Activated T-cell treated with anti-CD3 and anti-CD28 coated beads, Interleukin-2, amount 50 U/mL, for 24 hours (primary cell): ENCODE measurements around the gene IL1F10.
"Not testable (repeated sequence)": the region's sequence is repeated elsewhere in the genome, so short reads cannot be mapped to it uniquely, and the experiment has no call there.

ENCODE experiments used
- DNase-seq: peaks from one replicate; pipeline ENCODE4 v3.0.0-alpha.2; 2020
- H3K27ac Mint-ChIP-seq: 2 replicates; pipeline ENCODE4 v1.8.0; 2020; ENCODE audit warnings: mild to moderate bottlenecking, mixed read lengths
- H3K27me3 Mint-ChIP-seq: 2 replicates; pipeline ENCODE4 v1.8.0; 2020; ENCODE audit warnings: mixed read lengths
- H3K36me3 Mint-ChIP-seq: 2 replicates; pipeline ENCODE4 v1.8.0; 2020; ENCODE audit warnings: low read depth, mixed read lengths
- H3K4me1 Mint-ChIP-seq: 2 replicates; pipeline ENCODE4 v1.8.0; 2020; ENCODE audit warnings: low read depth, mixed read lengths
- H3K4me3 Mint-ChIP-seq: 2 replicates; pipeline ENCODE4 v1.8.0; 2020; ENCODE audit warnings: mild to moderate bottlenecking, moderate library complexity, mixed read lengths
- H3K9me3 Mint-ChIP-seq: 2 replicates; pipeline ENCODE4 v1.8.0; 2020; ENCODE audit warnings: mixed read lengths

The IL1F10 gene

DNA sequence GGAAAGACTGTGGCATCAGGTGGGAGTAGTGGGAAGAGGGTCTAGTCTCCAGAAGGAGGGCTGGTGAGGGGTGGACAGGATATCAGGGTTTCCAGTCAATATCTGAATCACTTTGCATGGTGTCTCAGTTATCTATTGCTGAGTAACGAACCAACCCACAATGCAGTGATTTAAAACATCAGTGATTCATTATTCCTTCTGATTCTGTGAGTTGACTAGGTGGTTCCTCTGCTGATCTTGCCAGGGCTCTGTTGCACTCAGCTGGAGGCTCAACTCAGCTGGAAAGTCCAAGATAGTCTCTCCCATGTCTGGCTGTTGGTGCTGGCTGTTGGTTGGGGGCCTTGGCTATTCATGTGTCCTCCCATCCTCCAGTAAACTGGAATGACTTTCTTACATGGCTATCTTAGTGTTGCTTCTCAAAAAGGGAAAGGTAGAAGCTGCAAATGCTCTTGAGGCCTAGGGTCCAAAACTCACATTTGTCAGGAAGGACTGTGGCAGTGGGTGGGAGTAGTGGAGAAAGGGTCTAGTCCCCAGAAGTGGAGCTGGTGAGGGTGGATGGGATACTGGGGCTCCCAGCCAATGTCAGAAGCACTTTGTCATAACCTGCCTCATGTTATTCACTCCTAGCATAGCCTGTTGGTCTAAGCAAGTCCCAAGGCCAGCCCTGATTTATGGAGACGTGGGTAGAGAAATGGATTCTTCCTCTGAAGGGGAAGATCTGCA lies 13.9 kb downstream of the IL1F10 start:
- no peaks in the 10 kb centered on the region for H3K9me3 Mint-ChIP-seq
- peaks cover 23% of the 10 kb centered on the region for H3K4me1 Mint-ChIP-seq
- no peaks in the 10 kb centered on the region for H3K36me3 Mint-ChIP-seq
- no peak overlapping the region for H3K4me3 Mint-ChIP-seq
- no peaks in the 10 kb centered on the region for H3K27me3 Mint-ChIP-seq
- H3K27ac Mint-ChIP-seq, result no peak overlapping the region
- DNase-seq, result no peak

DNA sequence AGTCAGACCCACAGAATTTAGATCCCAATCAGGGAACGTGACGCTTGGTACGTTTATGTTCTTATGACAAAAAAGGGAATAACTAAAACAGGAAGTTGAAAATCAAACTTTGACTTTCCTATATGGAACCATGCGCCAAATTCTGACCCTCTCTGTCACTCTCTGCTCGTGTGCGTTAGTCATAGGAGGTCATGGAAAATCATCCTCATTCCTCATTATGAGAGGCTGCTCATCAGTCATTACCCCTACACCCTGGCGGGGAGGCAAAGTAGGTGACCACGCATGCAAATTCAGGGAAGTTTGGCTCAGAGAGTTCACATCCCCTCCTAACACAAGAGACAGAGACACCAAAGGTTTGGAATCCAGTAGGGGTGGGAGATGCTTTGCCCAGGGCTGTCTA lies 15.5 kb downstream of the IL1F10 start:
- Mint-ChIP-seq H3K27me3 (no peaks in the 10 kb centered on the region), H3K27ac (peak overlapping the region; percentile 77), H3K4me3 (no peak overlapping the region), H3K36me3 (no peaks in the 10 kb centered on the region), H3K4me1 (peaks cover 23% of the 10 kb centered on the region), H3K9me3 (no peaks in the 10 kb centered on the region)
- no peak for DNase-seq

DNA sequence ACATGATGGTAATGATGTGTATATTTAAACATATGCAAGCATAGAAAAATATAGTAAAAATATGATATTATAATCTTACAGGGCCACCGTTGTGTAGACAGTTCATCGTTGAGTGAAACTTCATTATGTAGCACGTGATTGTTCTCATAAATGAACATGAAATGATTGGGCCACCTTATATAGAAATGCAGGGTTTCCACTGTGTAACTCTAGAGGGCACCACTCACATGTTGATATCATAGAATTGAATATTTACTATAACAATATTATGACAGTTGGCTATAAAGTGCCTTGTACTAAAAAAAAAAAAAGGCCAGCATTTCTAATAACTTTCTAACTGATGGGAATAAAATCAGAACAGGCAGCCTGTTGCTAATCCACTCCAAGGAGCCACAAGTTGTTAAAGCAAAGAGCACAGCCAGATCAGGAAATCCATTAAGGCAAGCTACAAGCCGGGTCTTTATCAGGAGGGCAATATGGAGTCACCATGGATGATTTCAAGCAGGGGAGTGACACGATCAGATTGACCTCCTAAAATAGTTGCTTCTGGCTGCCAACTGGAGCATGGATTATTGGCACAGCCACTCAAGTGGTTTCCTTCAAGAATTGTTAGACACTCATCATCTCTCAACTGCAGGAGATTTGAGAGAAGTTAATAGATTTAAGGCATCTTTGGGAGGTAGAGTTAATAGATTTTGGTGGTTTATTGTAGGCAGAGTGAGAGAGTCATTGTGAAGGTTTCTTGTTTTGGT lies 16.7 kb downstream of the IL1F10 start:
- Mint-ChIP-seq H3K9me3 (no peaks in the 10 kb centered on the region), H3K4me3 (no peak overlapping the region), H3K4me1 (peaks cover 23% of the 10 kb centered on the region), H3K36me3 (no peaks in the 10 kb centered on the region), H3K27ac (peak overlapping the region; percentile 2), H3K27me3 (no peaks in the 10 kb centered on the region)
- no peak for DNase-seq

DNA sequence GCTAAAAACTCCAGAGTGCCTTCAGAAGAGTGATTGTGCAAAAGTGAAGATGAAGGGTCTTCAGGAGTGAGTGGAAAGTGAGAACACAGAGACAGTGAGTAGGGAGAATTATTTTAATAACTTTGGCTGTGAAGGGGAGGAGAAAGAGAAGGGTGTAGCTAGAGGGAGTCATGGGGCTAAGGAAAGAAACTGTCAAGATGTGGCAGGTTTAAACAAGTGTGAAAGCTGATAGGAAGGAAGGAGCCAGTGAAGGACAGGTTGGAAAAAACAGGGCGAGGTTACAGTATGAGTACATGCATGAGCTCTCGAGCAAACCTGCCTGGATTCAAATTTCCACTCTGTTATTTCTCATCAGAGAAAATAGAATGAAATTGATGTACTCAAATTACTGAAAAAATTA lies 17.8 kb downstream of the IL1F10 start:
- Mint-ChIP-seq H3K4me1 (peaks cover 22% of the 10 kb centered on the region), H3K9me3 (no peaks in the 10 kb centered on the region), H3K4me3 (no peak overlapping the region), H3K27me3 (no peaks in the 10 kb centered on the region), H3K27ac (no peak overlapping the region), H3K36me3 (no peaks in the 10 kb centered on the region)
- DNase-seq, result no peak

DNA sequence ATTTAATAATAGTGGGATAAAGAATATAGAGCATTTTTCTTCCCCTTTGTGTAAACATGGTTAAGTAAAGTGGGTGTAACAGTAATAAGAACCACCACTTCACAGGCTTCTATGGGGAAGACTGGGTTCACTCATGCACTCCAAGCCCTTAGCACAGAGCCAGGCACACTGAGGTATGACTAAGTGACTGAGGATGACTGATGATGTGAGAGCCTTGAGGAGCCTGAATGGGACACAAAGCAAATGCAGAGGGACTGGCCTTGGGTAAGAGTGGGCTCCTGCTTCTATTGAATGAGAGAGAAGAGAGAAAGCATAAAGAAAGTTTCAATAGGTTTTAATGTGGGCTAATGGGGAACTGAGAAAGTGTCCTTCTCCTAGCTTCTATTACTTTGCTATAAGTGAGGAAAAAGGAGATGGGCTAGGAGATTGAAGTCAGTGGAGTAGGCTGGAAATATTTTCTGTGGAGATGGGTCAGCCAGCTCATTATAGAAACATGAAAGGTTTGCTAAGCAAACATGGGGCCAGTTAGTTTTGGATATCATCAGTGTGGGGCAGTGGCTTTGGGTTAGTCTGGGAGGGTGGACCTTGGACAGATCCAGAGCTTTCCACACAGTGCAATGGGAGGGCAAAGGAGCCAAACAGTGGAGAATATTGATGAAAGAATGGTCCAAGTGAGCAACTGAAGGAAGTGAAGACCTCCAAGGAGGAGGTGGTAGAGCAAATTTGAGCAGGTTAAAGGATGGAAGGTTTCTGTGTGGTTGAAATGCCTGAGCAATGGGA lies 20.6 kb downstream of the IL1F10 start:
- DNase-seq, result no peak
- no peaks in the 10 kb centered on the region for H3K27me3 Mint-ChIP-seq
- H3K4me3 Mint-ChIP-seq, result no peak overlapping the region
- no peaks in the 10 kb centered on the region for H3K9me3 Mint-ChIP-seq
- no peak overlapping the region for H3K27ac Mint-ChIP-seq
- peaks cover 9% of the 10 kb centered on the region for H3K4me1 Mint-ChIP-seq
- H3K36me3 Mint-ChIP-seq, result no peaks in the 10 kb centered on the region

DNA sequence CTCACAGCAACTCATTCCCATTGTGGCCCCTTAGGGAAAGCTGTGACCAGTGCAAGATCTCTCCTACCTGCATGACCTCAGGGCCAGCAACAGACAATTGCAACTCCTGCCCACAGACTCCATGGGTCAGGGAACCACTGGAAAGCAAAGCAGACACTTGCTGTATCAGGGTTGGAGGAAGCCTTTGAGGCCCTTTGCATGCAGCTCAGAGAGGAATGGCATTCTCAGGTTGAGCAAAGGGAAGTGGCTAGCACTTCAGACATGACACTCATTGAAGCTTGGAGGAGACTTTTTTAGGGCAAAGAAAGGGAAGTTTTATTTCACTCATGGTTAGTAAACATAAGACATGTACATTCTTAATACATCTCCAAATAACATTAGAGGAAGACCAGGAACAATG lies 22.1 kb downstream of the IL1F10 start:
- no peak overlapping the region for H3K27ac Mint-ChIP-seq
- no peak overlapping the region for H3K4me3 Mint-ChIP-seq
- H3K4me1 Mint-ChIP-seq, result no peaks in the 10 kb centered on the region
- no peaks in the 10 kb centered on the region for H3K27me3 Mint-ChIP-seq
- no peaks in the 10 kb centered on the region for H3K36me3 Mint-ChIP-seq
- peaks cover under 1% of the 10 kb centered on the region for H3K9me3 Mint-ChIP-seq
- no peak for DNase-seq

DNA sequence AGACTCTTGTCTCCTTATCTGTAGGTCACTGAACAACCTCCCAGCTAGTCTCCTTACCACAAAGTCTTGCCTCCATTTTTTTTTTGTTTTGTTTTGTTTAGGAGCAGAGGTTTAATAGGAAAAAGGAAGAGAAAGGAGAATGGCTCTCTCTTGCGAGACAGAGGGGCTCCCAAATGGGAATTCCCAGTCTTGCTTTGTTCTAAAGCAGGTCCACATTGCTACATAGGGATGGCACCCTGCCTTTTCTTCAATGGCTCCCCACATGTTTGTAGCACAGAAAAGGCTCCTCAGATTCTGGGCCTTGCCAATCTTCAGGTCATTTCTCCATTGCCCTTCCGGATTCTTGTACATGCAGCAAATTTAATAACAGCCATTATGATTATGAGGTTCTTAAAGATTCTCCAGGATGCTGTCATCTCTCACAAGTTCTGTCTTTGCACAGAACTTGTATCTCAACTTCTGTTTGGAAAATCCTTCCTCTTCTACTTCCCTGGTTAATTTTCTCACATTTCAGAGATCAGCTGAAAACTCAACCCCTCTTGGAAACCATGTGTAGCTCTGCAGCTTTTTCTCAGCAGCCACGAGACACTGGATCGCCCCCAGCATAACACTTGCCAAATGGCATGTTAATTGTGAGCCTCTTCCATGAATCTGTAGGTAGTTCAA lies 23.6 kb downstream of the IL1F10 start:
- Mint-ChIP-seq H3K27ac (no peak overlapping the region), H3K27me3 (no peaks in the 10 kb centered on the region), H3K4me3 (no peak overlapping the region), H3K9me3 (peaks cover 4% of the 10 kb centered on the region), H3K36me3 (no peaks in the 10 kb centered on the region), H3K4me1 (no peaks in the 10 kb centered on the region)
- DNase-seq, result no peak

DNA sequence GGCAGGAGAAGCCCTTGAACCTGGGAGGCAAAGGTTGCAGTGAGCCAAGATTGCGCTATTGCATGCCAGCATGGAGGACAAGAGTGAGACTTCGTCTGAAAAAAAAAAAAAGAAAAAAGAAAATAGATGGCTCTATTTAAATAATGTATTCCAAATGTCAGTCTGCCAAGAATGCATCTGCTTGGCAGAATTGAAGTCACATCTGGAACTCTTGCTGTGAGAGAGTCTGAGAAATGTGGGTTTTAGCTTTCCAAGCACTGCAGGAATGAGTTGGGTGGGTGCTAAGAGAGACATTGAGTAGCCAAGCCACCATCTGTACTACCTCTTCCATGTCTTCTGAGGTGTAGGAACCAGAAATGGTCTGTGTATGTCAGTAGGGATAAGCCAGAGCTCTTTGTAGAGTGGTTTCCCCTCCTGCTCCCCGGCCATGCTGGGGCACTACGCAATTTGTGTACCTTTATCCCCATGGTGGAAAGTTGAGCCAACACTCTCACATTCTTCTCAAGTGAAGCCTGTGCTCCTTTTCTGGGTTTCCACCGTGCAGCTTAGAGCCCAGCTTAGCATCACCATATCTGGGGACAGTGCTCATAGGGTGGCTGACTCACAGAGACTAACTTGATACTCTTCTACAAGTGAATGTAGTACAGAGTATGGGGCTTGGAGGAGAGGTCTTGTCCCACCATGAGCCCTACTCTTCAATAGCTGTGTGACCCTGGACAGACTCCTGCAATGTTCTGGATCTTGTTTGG lies 25.3 kb downstream of the IL1F10 start:
- DNase-seq, result no peak
- H3K36me3 Mint-ChIP-seq, result peaks cover 6% of the 10 kb centered on the region
- H3K27ac Mint-ChIP-seq, result no peak overlapping the region
- H3K4me1 Mint-ChIP-seq, result peaks cover 16% of the 10 kb centered on the region
- no peaks in the 10 kb centered on the region for H3K27me3 Mint-ChIP-seq
- no peak overlapping the region for H3K4me3 Mint-ChIP-seq
- H3K9me3 Mint-ChIP-seq, result peaks cover 16% of the 10 kb centered on the region

DNA sequence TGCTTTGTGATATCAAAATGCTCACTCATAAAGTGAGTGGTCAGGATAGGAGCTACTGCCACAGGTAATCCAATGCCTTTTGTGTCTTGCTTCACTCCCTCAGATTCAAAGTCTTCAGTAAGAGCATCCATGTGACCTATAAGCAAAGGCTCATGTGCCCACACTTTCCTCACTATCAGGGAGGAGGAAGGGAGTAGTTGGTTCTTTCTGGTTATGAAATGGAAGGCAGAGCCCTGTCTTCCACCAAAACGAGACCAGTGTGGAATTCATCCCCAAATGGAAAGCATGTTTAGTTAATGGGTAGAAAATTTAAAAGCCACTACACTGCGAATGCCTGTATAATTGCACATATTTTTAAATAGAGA lies 25.8 kb downstream of the IL1F10 start:
- DNase-seq, result no peak
- Mint-ChIP-seq H3K9me3 (peaks cover 16% of the 10 kb centered on the region), H3K27me3 (no peaks in the 10 kb centered on the region)

DNA sequence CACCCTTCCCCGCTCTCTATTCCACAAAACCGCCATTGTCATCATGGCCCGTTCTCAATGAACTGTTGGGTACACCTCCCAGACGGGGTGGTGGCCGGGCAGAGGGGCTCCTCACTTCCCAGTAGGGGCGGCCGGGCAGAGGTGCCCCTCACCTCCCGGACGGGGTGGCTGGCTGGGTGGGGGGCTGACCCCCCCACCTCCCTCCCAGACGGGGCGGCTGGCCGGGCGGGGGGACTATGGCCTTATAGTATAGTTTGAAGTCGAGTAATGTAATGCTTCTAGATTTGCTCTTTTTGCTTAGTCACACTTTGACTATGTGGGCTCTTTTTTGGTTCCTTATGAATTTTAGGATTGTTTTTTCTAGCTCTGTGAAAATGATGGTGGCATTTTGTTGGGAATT lies 28.5 kb downstream of the IL1F10 start:
- H3K4me3 Mint-ChIP-seq, DNase-seq, H3K27ac Mint-ChIP-seq, H3K36me3 Mint-ChIP-seq, H3K27me3 Mint-ChIP-seq: not testable (repeated sequence)
- peaks cover 24% of the 10 kb centered on the region for H3K4me1 Mint-ChIP-seq
- H3K9me3 Mint-ChIP-seq, result peaks cover 16% of the 10 kb centered on the region

More for the DNA sequence above, 25.8 kb downstream of the IL1F10 start:
- peaks cover 22% of the 10 kb centered on the region for H3K4me1 Mint-ChIP-seq
- H3K36me3 Mint-ChIP-seq, result peaks cover 6% of the 10 kb centered on the region
- H3K27ac Mint-ChIP-seq, result no peak overlapping the region
- H3K4me3 Mint-ChIP-seq, result no peak overlapping the region

DNA sequence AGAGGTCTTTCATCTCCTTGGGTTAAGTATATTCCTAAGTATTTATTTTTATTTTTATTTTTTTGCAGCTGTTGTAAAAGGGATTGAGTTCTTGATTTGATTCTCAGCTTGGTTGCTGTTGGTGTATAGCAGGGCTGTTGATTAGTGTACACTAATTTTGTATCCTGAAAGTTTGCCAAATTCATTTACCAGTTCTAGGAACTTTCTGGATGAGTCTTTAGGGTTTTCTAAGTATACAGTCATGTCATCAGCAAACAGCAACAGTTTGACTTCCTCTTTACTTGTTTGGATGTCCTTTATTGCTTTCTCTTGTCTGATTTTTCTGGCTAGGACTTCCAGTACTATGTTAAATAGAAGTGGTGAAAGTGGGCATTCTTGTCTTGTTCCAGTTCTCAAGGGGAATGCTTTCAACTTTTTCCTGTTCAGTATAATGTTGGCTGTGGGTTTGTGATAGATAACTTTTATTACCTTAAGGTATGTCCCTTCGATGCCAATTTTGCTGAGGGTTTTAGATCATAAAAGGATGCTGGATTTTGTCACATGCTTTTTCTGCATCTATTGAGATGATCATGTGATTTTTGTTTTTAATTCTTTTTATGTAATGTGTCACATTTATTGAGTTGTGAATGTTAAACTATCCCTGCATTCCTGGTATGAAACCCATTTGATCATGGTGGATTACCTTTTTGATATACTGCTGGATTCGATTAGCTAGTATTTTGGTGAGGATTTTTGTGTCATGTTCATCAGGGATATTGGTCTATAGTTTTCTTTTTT lies 29.3 kb downstream of the IL1F10 start:
- H3K4me3 Mint-ChIP-seq, H3K36me3 Mint-ChIP-seq, DNase-seq, H3K27me3 Mint-ChIP-seq: not testable (repeated sequence)
- Mint-ChIP-seq H3K4me1 (peaks cover 26% of the 10 kb centered on the region), H3K9me3 (peaks cover 16% of the 10 kb centered on the region), H3K27ac (peak overlapping the region; percentile 74)

DNA sequence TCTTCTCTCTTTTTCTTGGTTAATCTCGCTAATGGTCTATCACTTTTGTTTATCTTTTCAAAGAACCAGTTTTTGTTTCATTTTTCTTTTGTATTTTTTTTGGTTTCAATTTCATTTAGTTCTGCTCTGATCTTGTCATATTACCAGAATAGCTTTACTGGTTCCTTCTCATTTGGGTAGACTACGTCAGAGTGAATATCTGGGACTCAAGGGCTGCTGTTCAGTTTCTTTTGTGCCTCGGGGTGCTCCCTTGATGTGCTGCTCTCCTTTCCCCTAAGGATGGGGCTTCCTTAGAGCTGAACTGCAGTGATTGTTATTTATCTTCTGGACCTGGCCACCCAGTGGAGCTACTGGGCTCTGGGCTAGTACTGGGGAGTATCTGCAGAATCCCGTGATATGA lies 30.3 kb downstream of the IL1F10 start:
- Mint-ChIP-seq H3K9me3 (peaks cover 20% of the 10 kb centered on the region), H3K27me3 (no peaks in the 10 kb centered on the region), H3K27ac (peak overlapping the region; percentile 69), H3K4me3 (peak overlapping the region; percentile 70), H3K36me3 (peaks cover 6% of the 10 kb centered on the region), H3K4me1 (peaks cover 37% of the 10 kb centered on the region)
- peak; percentile 50 for DNase-seq

DNA sequence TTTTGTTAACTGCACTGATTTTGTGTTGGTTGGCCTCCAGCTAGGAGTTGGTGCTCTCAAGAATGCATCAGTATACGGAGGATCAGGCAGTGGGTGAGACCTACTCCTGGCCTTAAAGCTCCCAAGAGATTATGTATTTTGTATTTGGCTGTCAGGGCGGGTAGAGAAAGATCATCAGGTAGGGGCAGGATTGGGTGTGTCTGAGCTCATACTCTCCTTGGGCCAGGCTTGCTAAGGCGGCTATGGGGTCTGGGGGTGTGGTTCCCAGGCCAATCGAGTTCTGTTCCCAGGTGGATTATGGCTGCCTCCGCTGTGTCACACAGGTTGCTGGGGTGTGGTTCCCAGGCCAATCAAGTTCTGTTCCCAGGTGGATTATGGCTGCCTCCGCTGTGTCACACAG lies 30.8 kb downstream of the IL1F10 start:
- no peak for DNase-seq
- Mint-ChIP-seq H3K27me3 (no peaks in the 10 kb centered on the region), H3K27ac (peak overlapping the region; percentile 69), H3K4me3 (peak overlapping the region; percentile 70), H3K36me3 (peaks cover 6% of the 10 kb centered on the region), H3K9me3 (peaks cover 20% of the 10 kb centered on the region), H3K4me1 (peaks cover 41% of the 10 kb centered on the region)
